HG03571 (cell line): ENCODE measurements around the gene CTIF.
A peak's percentile ranks its signal among the peaks of the same experiment; 100 is the strongest.

ENCODE experiments used
- ATAC-seq: cut with Tn5 transposase; IDR thresholded peaks from one replicate; pipeline ENCODE4 v1.9.1; 2021; ENCODE audit not compliant: unreplicated experiment

The CTIF gene

DNA sequence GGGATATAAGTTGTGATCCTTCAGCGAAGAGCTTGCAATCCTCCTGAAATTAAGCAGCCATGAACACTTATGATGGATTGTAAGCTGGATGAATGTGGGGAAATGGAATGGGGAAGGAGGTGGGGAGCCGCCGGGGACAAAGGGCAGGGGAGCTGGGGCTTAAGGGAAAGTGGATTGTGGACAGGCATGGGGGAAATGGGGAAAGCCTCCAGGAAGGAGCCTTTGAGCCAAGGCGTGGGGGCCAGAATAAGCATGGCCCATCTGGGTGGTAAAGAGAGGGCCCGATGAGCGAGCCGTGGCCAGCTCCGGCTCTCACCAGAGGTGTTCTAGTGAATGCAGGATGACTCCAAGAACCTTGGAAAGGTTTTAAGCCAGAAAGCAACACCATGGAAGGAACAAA lies 288.0 kb downstream of the CTIF start:
- ATAC-seq, result no peak

DNA sequence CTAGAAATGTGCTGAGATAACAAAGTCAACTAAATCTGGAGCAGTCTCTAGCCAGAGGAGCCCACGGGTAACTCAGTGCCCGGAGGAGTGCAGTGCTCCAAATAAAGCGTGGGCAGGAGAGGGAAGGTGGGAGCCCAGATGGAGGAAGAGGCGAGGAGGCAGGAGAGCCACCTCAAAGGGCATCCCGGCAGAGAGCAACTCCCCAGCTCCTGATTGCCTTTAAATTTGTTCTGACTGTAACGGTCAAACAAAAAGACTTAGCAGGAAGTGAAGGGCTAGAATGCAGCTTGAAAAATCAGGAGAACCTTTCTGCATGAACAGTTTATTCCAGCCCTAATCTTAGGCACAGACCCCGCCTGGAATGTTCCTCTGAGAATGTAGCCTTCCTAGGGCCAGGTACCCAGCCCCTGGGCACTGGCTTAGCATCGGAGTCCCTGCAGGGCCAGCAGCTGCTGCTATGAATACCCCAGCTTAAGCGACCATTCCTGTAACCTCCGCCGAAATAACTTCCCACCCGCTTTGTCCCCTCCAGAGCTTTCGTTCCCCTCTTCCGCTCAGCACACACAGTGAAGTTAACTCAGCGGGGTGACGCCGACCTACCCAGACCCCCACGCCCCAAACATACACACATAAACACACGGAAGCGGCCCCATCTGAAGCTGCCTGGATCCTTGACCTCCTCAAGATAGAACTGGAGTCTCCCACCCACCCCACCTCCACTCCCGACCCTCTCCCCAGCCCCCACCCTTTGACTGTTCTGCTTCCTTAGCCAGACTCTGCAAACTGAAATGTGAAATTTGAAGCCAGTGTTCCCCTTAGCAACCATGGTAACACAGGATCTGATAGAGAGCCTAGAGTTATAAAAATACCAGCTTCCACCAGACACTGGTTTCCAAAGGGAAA lies 288.7 kb downstream of the CTIF start:
- no peak for ATAC-seq

DNA sequence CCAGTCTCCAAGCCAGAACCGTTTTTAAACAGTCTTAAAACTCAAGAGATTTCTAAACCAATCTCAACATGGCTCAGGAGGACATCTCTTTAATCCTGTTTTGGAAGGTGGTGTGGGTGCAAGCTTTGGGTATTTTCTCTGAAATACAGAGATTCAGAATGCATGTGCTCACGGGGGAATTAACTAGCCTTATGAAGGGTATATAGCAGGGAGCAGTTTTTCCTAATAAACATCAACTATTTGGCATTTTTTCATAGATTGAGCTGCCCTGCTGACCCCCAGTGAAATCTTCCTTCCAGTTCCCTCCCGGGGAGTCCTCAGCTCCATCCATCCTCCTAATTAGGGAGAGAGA lies 289.3 kb downstream of the CTIF start:
- ATAC-seq, result no peak

GRCh38 chr18:48828691-48829442 lies 290.0 kb downstream of the CTIF start:
- ATAC-seq, result no peak

GRCh38 chr18:48829443-48830149 lies 290.8 kb downstream of the CTIF start:
- ATAC-seq, result no peak

DNA sequence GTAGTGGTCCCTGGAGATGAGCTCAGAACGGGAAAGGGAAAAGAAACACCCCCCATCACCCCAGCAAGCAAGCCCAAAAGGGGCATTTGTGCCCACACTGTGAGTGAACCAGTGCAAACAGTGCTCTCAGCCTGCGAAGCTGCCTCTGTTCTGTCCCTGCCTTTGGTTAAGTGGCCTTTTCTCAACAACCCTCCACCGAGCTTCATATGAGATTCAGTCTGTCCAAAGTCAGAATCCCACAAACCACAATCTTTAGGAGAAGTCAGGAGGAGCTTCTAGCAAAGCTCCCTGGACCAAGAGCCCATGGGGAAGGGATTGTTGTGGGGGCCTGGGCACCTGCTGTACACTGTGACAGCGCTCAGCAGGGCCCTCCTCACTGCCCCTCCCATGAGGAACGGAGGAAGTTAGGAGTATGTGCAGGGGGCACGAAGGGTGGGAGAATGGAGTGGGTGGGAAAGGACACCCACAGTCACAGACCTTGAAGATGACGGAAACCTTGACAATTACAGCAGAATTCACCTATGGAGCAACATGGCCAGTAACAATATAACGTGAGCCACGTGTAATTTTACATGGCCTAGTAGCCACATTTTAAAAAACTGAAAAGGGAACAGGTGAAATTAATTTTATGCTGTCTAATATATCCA lies 292.4 kb downstream of the CTIF start:
- ATAC-seq, result no peak

DNA sequence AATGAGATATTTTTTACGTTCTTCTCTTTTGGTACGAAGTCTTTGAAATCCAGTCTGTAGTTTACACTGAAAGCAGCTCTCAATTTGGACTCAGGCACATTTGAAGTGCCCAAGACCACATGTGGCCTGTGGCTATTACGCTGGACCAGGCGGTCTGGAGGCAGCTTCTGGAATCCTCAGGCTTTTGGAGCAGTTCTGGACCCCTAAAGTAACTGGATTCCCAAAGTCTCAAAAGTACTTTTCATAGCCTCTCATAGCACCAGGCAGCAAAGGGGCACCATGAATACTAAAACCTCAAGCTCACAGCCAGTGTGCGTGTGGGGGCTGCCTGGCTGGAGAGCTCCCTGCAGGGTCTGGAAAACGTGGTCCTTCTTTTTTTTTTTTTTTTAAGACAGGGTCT lies 293.0 kb downstream of the CTIF start:
- no peak for ATAC-seq

DNA sequence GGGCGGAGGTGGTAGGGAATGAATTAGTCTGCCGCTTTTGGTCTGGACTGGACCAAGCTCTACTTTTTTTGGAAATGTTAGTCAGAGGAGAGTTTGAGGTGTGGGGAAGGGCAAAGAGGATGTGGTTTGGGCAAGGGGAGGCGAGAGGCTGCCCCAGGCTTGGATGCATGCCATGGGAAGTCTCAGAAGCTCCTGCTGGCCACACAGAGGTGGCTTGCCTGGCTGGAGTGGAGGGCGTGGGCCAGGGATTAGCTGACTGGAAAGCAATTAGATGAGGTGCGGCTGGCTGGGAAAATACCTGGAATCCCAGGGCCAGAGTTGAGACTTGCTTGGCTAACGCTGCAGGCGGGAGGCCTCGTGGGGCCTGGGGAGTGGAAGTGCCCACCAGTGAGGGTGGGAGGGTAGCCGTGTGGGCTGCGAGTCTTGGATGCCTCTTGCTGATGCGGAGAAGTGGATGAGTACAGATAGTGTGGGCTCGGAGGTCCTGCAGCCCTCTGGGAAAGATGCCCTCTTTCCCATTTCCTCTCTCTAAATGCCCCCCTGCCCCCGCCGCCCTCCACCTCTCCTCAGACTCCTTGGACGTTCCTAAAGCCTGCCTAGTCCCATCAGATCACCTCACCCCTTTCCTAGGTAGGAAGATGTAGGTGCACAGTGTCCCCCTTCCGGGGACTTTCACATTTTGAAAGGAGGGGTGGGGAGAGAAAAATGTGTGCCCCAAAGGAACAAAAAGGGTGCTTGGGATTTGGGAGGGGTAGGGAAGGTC lies 294.3 kb downstream of the CTIF start:
- ATAC-seq, result no peak

DNA sequence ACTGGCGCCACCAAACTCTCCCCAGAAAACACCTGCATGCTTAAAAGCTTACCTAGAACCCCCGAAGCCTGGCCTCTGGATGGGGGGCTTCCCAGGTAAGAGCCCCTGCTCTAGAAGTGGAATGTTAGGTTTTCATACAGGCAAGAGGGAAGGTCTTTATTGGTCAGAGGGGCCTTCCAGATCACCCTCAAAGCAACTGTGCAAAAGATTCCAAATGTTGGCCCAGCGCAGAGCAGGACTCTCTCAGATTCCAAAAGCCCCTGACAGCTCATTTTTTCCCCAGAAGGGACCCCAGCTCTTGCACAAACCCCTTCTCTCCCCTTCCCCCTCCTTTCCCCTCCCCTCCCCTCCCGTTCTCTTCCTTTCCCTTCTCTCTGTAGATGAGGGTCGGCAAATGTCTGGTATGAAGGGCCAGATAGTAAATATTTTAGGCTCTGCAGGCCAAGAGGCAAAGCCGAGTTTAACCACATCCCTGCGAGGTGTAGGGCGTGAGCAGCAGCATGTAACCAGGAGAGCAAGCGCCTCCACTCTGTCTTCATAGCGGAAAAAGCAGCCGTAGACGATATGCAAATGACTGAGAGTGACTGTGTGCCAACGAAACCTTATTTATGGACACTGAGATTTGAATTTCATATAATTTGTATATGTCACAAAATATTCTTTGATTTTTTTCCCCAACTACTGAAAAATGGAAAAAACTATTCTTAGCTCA lies 295.0 kb downstream of the CTIF start:
- peak; percentile 73 for ATAC-seq

DNA sequence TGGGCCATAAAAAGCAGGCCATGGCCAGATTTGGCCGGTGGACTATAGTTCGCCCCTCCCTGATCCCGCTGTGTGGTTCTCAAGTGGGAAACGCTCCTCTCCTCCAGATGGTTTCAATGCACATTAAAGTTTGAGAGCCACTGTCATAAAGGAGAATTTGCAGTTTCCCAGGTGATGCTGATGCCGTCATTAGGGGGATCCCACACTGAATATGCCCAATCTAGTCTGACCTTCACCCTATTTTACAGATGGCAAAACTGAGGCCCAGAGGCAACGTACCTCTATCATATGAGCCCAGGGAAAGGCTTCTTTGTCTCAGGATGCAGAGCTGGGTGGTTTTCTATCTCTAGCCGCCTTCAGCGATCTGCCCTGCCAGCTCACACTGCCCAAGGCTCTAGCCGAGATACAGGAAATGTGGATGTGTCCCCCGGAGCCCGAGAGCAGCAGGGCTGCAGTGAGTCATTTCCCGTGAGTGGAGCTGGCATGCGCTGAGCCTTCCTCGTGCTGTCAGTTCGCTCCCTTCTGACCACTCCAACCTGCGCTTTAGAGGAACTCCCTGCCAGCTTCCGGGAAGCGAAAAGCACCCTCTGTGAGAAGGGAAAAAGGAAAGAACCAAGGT lies 295.7 kb downstream of the CTIF start:
- peak; percentile 45 for ATAC-seq

GRCh38 chr18:48835119-48835518 lies 296.3 kb downstream of the CTIF start:
- no peak for ATAC-seq

- ATAC-seq, result no peak
These were observed 296.9 kb downstream of the CTIF start for GRCh38 chr18:48835745-48836170.

GRCh38 chr18:48836231-48836805 lies 297.5 kb downstream of the CTIF start:
- no peak for ATAC-seq

DNA sequence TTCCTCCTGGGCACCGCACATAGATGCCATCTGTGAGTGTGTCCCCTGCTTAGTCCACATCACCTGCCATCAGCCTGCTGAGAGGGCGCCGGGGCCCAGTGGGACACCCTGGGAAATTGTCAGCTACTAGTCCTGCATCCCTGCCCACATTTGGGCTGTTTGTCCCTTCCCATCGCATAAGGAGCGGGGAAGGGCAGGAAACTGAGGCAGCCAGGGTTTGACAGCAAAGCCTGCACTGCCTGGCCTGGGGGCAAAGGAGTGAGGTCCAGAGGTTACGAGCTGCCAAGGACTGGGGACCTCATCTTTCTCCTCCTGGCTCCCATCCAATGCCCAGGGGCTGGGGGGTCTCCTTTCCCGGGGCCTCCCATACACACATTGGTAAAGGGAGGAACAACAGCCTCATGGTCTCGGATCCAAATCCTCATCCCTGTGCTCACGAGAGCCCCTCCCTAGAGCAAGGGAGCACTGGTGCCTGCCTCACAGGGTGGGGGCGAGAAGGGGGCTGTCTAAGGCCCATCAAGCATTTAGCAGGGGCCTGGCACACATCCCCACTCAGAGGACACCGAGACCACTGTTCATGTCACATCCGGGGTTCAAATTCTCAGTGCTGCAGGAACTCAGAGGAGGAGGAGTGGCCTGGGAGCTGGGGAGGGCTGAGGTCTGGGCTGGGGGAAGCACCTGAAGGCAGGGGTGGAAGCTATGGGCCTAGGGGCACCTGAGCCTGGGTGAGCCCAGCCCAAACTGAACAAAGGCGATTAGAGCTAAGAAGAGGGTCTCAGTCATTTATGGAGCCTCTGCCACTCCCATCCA lies 298.2 kb downstream of the CTIF start:
- no peak for ATAC-seq

DNA sequence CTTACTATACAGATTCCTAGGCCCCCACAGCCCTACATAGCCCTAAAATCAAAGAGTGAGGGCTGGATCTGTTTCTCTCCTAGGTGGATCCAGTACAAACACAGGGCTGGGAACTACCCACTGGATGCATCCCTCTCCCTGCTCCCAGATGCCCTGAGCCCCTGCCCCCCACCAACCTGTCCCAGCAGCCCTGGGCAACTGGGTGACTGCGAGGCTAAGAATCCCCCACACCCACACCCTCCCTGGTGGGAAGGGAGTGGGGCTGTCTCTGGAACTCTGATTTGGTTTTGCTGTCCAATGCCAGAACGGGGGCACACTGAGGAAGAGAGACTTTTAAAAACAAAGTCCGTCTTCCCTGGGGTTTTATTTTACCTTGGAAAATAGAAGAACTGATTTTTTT lies 298.8 kb downstream of the CTIF start:
- ATAC-seq, result no peak

DNA sequence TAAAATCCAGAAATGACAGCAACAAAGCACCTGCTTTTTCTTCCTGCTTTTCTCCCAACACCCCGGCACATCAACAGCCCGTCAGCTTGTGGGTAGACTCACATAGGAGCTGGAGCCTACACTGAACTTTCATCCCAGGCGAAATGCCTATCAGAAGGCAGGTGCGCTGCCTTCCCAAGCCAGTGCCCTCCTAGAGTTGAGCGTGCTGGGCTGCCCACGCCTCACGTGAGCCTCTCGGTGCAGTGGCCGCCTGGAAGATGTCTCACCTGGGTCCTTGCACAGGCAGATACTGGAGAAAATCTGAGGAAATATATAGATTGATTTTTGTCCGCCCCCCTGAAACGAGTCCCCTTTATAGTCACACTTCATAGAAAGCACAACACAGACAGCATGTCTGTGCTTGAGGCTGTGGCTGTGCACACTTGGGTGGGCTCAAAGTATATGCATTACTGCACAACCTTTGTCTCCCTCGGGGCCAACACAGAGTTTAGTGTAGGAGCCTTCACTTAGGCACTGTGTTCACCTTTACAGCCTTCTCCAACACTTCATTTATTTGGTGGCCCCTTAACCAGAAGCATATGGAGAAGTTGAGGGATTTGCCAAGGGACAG lies 299.4 kb downstream of the CTIF start:
- ATAC-seq, result no peak

GRCh38 chr18:48838921-48839818 lies 300.3 kb downstream of the CTIF start:
- no peak for ATAC-seq
